Gastroesophageal sphincter (tissue), 4 donors: ENCODE measurements around the gene ANKRD65. TPM values are rescaled to one million over a fixed set of nuclear protein-coding genes. Genes with fewer than 3 reads are reported as not detected.

Experiments used
- ATAC-seq: fragments of 150-250 bp; one replicate; pipeline ENCODE4 v1.9.1; 2016; ENCODE audit warnings: mild to moderate bottlenecking, moderate library complexity
- H3K27ac ChIP-seq, 4 donors: fragments of 200-600 bp; sonication (generic) in 3 of 4; 1 replicate in 3 of 4; 2 replicates in 1 of 4; pipeline ENCODE4 v1.5.1; 2016 to 2019
- H3K27me3 ChIP-seq: fragments of 200-600 bp; sonication (generic); one replicate; pipeline ENCODE4 v1.5.1; 2019
- H3K36me3 ChIP-seq, 2 donors: fragments of 200-600 bp; sonication (generic); one replicate each; pipeline ENCODE4 v1.5.1; 2019; ENCODE audit warnings: control low read depth in 1 of 2
- H3K4me1 ChIP-seq, 3 donors: fragments of 200-600 bp; sonication (generic); 1 replicate in 2 of 3; 2 replicates in 1 of 3; pipeline ENCODE4 v1.5.1; 2016 to 2019; ENCODE audit warnings: control low read depth in 2 of 3
- H3K4me3 ChIP-seq, 2 donors: fragments of 200-600 bp; sonication (generic); one replicate each; pipeline ENCODE4 v1.5.1; 2019; ENCODE audit warnings: mild to moderate bottlenecking in 1 of 2, moderate library complexity in 1 of 2
- H3K9me3 ChIP-seq, 3 donors: fragments of 200-600 bp; sonication (generic); one replicate each; pipeline ENCODE4 v1.5.1; 2017 to 2019; ENCODE audit warnings: control low read depth in 2 of 3
- EP300 ChIP-seq: sonication (generic); formaldehyde crosslinking; IDR thresholded peaks from one replicate; pipeline ENCODE4 v1.6.1; 2017; ENCODE audit warnings: antibody characterized with exemption, mild to moderate bottlenecking
- POLR2A ChIP-seq, 2 donors: fragments of 450-650 bp; IDR thresholded peaks; one replicate each; pipeline ENCODE4 v1.6.1; 2017; ENCODE audit warnings: antibody characterized with exemption in 2 of 2, mild to moderate bottlenecking in 2 of 2, moderate library complexity in 1 of 2
- POLR2AphosphoS5 ChIP-seq: sonication (generic); formaldehyde crosslinking; IDR thresholded peaks from one replicate; pipeline ENCODE4 v1.6.1; 2017; ENCODE audit warnings: antibody characterized with exemption
- WGBS, 2 donors: methylation state at CpG; one replicate each; pipeline ENCODE4 v1.1.5; 2018; ENCODE audit warnings: low coverage in 1 of 2; 5-methylcytosine and 5-hydroxymethylcytosine counted together
- total RNA-seq, 4 donors: library from RNA; depleted of rRNA; stranded (reverse); fragments of >200 nt; gene quantifications; one replicate each; pipeline ENCODE4 v1.1.0, GENCODE V29; 2016
- TF ChIP-seq, protein P1 (sequence below), 4 experiments: fragments of 200-600 bp in 2 of 4; fragments of 450-650 bp in 2 of 4; sonication (generic) in 1 of 4; IDR thresholded peaks; one replicate each; pipeline ENCODE4 v1.5.1; 2017 to 2019; ENCODE audit warnings: antibody characterized with exemption in 4 of 4, mild to moderate bottlenecking in 2 of 4, moderate library complexity in 2 of 4

ANKRD65 gene
- total RNA-seq, 4 donors from 2014 or later, result 8.7 to 16.9 (median 10.3) TPM

DNA sequence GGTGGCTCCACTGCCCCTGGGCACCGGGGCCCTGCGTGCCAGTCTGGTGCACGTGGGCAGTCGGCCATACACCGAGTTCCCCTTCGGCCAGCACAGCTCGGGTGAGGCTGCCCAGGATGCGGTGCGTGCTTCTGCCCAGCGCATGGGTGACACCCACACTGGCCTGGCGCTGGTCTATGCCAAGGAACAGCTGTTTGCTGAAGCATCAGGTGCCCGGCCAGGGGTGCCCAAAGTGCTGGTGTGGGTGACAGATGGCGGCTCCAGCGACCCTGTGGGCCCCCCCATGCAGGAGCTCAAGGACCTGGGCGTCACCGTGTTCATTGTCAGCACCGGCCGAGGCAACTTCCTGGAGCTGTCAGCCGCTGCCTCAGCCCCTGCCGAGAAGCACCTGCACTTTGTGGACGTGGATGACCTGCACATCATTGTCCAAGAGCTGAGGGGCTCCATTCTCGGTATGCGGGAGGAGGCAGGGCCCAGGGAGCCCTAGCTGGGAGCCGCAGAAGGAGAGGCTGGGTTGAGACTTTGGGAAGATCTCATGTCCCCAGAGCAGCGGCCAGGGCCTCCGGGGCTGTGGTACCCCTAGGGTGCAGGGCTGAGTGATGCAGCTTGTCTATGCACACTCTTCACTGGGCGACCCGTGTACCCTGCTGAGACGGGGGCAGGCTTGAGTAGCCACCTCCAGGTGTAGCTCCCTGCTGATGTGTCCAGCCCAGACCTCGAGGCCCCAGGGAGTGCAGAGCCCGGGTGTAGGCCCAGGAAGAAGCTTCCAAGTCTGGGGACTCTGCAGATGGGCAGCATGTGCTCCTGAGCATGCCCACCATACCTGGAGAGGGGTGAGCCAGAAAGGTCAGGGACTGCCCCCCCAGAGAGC is 16.2 kb upstream of the ANKRD65 start:
- peaks cover 0 to 95% (median 64%) of the 10 kb centered on the region in 3 donors for H3K4me1 ChIP-seq
- H3K9me3 ChIP-seq, result no peaks in the 10 kb centered on the region
- H3K4me3 ChIP-seq, result peak overlapping the region in 1 of 2 donors; percentile 71
- WGBS, 2 donors, result 60% methylated on average over 2 of the region's 31 CpGs; no CpG with 5 or more reads in 1 of the 2 donors
- ATAC-seq, result no peak
- H3K36me3 ChIP-seq, result peaks cover 0 to 19% of the 10 kb centered on the region in 2 donors
- TF ChIP-seq EP300, result no peak
- H3K27me3 ChIP-seq, result no peaks in the 10 kb centered on the region
- H3K27ac ChIP-seq, result peak overlapping the region in 3 of 4 donors; percentile 94 to 97 (median 95)

DNA sequence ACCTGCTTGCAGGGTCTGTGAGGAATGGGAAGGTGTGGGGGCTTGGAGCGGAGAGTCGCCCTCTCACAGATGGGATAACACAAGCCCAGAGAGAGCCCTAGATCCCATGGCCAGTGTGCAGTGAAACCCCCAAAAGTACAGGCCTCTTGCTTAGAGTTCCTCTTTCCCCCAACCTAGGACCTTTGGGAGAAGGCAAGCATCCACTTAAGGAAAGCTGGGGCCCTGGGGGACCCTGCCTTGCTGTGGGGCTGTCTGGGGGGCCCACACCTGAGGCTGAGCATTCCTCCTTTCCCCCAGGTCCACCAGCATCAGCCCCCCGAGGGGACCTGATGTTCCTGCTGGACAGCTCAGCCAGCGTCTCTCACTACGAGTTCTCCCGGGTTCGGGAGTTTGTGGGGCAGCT is 15.6 kb upstream of the ANKRD65 start:
- no peaks in the 10 kb centered on the region for H3K9me3 ChIP-seq
- H3K4me1 ChIP-seq, result peaks cover 0 to 95% (median 69%) of the 10 kb centered on the region in 3 donors
- no peak for ATAC-seq
- H3K27ac ChIP-seq, result peak overlapping the region in 3 of 4 donors; percentile 94 to 97 (median 95)
- WGBS, 2 donors, result no CpG with 5 or more reads among the region's 7 CpGs
- peak overlapping the region; percentile 34 to 71 for H3K4me3 ChIP-seq
- TF ChIP-seq EP300, result no peak
- TF ChIP-seq POLR2A (IDR thresholded peaks at IDR 0.05), result no peak
- TF ChIP-seq, protein P1, sequence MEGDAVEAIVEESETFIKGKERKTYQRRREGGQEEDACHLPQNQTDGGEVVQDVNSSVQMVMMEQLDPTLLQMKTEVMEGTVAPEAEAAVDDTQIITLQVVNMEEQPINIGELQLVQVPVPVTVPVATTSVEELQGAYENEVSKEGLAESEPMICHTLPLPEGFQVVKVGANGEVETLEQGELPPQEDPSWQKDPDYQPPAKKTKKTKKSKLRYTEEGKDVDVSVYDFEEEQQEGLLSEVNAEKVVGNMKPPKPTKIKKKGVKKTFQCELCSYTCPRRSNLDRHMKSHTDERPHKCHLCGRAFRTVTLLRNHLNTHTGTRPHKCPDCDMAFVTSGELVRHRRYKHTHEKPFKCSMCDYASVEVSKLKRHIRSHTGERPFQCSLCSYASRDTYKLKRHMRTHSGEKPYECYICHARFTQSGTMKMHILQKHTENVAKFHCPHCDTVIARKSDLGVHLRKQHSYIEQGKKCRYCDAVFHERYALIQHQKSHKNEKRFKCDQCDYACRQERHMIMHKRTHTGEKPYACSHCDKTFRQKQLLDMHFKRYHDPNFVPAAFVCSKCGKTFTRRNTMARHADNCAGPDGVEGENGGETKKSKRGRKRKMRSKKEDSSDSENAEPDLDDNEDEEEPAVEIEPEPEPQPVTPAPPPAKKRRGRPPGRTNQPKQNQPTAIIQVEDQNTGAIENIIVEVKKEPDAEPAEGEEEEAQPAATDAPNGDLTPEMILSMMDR (IDR thresholded peaks at IDR 0.05), result no peak
- no peak for TF ChIP-seq POLR2AphosphoS5
- H3K36me3 ChIP-seq, result peaks cover 0 to 19% of the 10 kb centered on the region in 2 donors
- no peaks in the 10 kb centered on the region for H3K27me3 ChIP-seq

DNA sequence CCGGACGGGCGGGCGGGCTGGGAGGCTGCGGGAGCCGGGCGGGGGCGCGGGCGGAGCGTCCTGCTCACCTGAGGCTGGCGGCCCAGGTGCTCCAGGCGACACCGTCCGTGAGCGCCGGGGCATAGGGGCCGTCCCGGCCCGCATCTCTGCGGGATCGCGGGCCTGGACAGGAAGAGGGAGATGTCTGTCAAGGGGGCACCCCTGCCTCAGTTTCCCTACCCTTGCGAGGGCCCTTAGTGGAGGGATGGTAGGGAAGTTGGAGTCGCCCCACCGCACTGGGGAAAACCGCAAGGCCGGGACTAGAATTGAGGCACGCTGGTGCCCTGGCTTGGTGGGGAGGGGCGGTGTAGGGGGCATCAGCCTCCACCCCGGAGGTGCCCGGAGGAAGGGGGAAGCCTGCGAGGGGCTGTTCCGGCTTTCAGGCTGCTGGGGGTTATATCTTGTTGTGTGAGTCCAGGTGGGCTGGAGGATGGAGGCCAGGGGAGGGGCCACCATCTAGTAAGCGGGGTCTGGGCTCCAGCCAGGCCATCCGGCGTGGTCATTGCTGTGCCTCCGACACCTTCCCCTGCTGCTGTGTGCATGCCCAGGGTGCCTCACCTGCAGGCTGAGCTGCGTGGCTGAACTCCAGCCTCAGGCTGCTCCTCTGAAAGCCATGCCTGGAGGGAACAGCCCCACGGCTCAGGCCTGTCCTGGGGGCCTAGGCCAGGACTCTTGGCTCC is 15.0 kb upstream of the ANKRD65 start:
- 19% methylated on average over 5 of the region's 40 CpGs; no CpG with 5 or more reads in 1 of the 2 donors for WGBS, 2 donors
- no peak for ATAC-seq
- no peaks in the 10 kb centered on the region for H3K27me3 ChIP-seq
- peak overlapping the region; percentile 34 to 71 for H3K4me3 ChIP-seq
- no peaks in the 10 kb centered on the region for H3K9me3 ChIP-seq
- no peak for TF ChIP-seq POLR2A (IDR thresholded peaks at IDR 0.05)
- no peak for TF ChIP-seq EP300
- TF ChIP-seq, protein P1 (IDR thresholded peaks at IDR 0.05), result no peak
- TF ChIP-seq POLR2AphosphoS5, result no peak
- peak overlapping the region; percentile 36 to 97 (median 94) for H3K27ac ChIP-seq
- peaks cover 0 to 95% (median 69%) of the 10 kb centered on the region in 3 donors for H3K4me1 ChIP-seq
- H3K36me3 ChIP-seq, result peaks cover 0 to 19% of the 10 kb centered on the region in 2 donors

GRCh38 chr1:1435106-1435903 is 14.2 kb upstream of the ANKRD65 start, which contains the start of gene VWA1:
TSS of gene VWA1 (plus strand) at chr1:1435690. CDS start at chr1:1435749, 59 bp downstream.
- Histone ChIP-seq H3K4me1 (peaks cover 0 to 95% (median 71%) of the 10 kb centered on the region in 3 donors), H3K9me3 (no peaks in the 10 kb centered on the region), H3K4me3 (peak within 1 kb of the TSS; percentile 34 to 71), H3K36me3 (peaks cover 0 to 19% of the 10 kb centered on the region in 2 donors), H3K27me3 (no peaks in the 10 kb centered on the region), H3K27ac (peak within 1 kb of the TSS; percentile 79 to 97 (median 94))
- peak; percentile 71 for ATAC-seq
- 20% methylated on average over 1 of the region's 89 CpGs; no CpG with 5 or more reads in 1 of the 2 donors for WGBS, 2 donors
- TF ChIP-seq, protein P1 (IDR thresholded peaks at IDR 0.05), result peak in 1 of 4 experiments; percentile 4
- TF ChIP-seq EP300, result no peak
- TF ChIP-seq POLR2AphosphoS5, result peak; percentile 54
- TF ChIP-seq POLR2A (IDR thresholded peaks at IDR 0.05), result peak in 1 of 2 donors; percentile 54
